AG04450 (cell line): ENCODE measurements around the gene SLC2A9. TPM values are rescaled to one million over a fixed set of nuclear protein-coding genes. Genes with fewer than 3 reads are reported as not detected.

Experiments used
- CTCF ChIA-PET: fragments of 300-600, 350-600 bp; formaldehyde crosslinking; extraction: SDS; loops from one replicate; lab custom pipeline; 2022; ENCODE audit warnings: antibody characterized with exemption, inconsistent platforms; lab: Charles Lee
- POLR2A ChIA-PET: fragments of 350-600 bp; formaldehyde crosslinking; extraction: SDS; loops from one replicate; lab custom pipeline; 2021; ENCODE audit warnings: antibody characterized with exemption, inconsistent platforms; lab: Yijun Ruan, JAX
- DNase-seq: peaks from one replicate; pipeline ENCODE4 v3.0.0-alpha.2; 2011; ENCODE audit warnings: low read depth, low spot score
- H3K27ac ChIP-seq: one replicate; pipeline ENCODE4 v1.5.1; 2012; ENCODE audit warnings: low read depth, low read length, control low read depth
- H3K27me3 ChIP-seq: one replicate; pipeline ENCODE4 v1.6.0; 2012; ENCODE audit warnings: low read length; ENCODE audit not compliant: control insufficient read depth, insufficient read depth
- H3K4me3 ChIP-seq: 2 replicates; pipeline ENCODE4 v1.5.1; 2011; ENCODE audit warnings: mild to moderate bottlenecking, low read depth, low read length, control low read depth
- H3K9me3 ChIP-seq: 2 replicates; pipeline ENCODE4 v1.5.1; 2012; ENCODE audit warnings: low read length; ENCODE audit not compliant: control insufficient read depth, insufficient read depth
- CTCF ChIP-seq: IDR thresholded peaks from 2 replicates; pipeline ENCODE4 v1.5.1; 2011; ENCODE audit warnings: low read depth, low read length, control low read depth, inconsistent platforms
- polyA plus RNA-seq: library from polyadenylated mRNA; depleted of rRNA; stranded (reverse); fragments of >200 nt; gene quantifications from 2 replicates; pipeline ENCODE4 v1.2.3, GENCODE V29; 2011

SLC2A9 gene
- polyA plus RNA-seq, 1 experiment = 2.4 TPM

DNA sequence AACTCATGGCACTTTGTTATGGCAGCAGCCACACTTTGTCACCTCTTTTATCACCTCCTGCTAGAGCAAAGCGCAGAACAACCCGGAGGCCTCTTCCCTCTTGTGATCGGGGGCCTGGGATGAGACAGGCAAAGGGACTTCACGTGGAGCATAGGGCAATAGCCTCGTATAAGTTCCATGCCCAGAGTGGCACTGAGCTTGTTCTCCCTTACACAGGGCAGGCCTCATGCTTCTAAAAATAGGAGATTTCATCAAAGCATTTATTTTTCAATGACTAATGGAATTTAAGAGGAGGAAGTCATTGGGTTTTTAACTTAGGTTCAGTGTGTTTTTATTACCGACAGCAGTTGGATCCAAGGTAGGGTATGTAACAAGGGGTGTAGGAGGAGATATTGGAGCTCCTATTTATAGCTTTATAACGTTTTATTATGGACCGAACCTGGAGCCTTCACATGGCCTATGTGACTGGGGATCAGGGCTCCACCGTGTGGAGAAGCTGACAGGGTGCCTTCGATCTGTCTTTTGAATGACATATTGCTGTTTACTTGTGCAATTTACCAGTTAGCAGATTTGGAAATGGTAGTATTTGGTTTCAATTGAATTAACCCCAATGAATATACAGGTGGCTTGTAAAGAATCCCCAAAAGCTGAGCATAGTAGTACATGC lies 93.8 kb downstream of the SLC2A9 start:
- ChIA-PET CTCF (no interaction called here), POLR2A (no interaction called here)
- no peak for DNase-seq
- Histone ChIP-seq H3K4me3 (no peak overlapping the region), H3K27ac (no peak overlapping the region), H3K9me3 (peaks cover 9% of the 10 kb centered on the region), H3K27me3 (no peaks in the 10 kb centered on the region)
- TF ChIP-seq CTCF = no peak

DNA sequence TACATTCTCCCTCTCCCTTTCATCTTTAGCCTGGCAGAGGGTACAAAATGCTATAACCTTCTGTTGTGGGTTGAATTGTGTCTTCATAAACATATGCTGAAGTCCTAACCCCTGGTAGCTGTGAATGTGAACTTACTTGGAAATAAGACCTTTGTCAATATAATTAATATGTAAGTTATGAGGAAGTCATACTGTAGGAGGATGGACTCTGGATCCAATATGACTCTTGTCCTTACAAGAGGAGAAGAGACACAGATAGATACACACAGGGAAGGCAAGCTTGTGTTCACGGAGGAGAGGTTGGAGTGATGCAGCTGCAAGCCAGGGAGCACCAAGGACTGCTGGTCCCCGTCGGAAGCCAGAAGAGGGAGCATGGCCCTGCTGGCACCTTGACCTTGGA lies 94.7 kb downstream of the SLC2A9 start:
- Histone ChIP-seq H3K4me3 (no peak overlapping the region), H3K27ac (no peak overlapping the region), H3K9me3 (peaks cover 9% of the 10 kb centered on the region), H3K27me3 (no peaks in the 10 kb centered on the region)
- POLR2A ChIA-PET = no interaction called here
- TF ChIP-seq CTCF = no peak
- CTCF ChIA-PET = no interaction called here
- DNase-seq = no peak

GRCh38 chr4:9925750-9926439 lies 95.4 kb downstream of the SLC2A9 start:
- no peak overlapping the region for H3K27ac ChIP-seq
- H3K4me3 ChIP-seq = no peak overlapping the region
- no peaks in the 10 kb centered on the region for H3K27me3 ChIP-seq
- peaks cover 9% of the 10 kb centered on the region for H3K9me3 ChIP-seq
- TF ChIP-seq CTCF = no peak
- ChIA-PET POLR2A (no interaction called here), CTCF (no interaction called here)
- no peak for DNase-seq

DNA sequence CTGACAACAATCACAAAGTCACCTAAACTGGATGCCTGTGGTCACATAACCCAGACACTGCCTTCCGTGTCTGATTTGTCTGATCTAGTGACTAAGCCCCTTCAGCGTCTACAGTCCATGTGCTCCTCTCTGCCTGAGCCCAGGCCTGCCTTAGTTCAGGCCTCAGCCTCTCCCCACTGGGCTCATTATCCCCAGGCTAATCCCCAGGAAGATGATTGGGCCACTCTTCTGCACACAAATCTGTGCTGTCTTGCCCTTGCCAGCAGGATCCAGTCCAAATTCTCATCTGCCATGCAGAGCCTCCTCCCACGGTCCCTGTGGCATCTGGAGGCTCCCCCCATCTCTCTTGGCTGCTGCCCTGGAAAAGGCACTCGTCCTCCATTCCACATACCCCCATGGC lies 96.5 kb downstream of the SLC2A9 start:
- DNase-seq = no peak
- no peak for TF ChIP-seq CTCF
- no peak overlapping the region for H3K27ac ChIP-seq
- H3K9me3 ChIP-seq = peaks cover 12% of the 10 kb centered on the region
- ChIA-PET POLR2A (no interaction called here), CTCF (no interaction called here)
- H3K27me3 ChIP-seq = no peaks in the 10 kb centered on the region
- no peak overlapping the region for H3K4me3 ChIP-seq

DNA sequence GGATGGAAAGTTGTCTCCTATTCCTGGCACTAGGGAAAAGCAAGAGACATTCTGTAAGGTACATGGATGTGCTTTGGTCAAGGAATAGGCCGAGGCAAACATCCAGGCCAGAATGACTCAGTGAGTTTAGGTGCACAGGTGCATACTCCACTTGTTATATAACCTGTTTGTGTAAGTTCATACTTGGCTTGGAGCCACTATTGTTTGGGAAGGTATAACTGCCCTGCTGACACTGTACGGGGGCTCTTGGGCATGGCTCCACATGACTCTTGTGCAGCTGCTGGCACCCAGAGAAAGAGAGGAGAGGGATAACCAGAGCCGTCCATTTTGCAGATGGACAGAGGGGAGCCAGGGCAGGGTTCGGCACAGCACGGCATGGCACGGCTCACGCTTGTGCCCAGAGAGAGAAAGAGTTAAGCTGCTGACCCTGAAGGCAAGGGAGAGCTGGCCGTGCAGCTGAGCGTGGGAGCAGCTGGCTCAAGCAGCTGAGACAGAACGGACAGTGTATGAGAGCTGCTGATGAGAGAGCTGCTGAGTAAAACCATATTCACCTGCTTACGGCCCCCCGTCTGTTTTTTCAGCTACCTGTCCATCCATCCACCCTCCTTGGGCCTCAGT lies 98.0 kb downstream of the SLC2A9 start:
- no peak for DNase-seq
- Histone ChIP-seq H3K27me3 (no peaks in the 10 kb centered on the region), H3K9me3 (peaks cover 12% of the 10 kb centered on the region), H3K27ac (no peak overlapping the region), H3K4me3 (no peak overlapping the region)
- ChIA-PET POLR2A (no interaction called here), CTCF (no interaction called here)
- no peak for TF ChIP-seq CTCF
